Osteoblast (primary cell): ENCODE data around the gene TNRC6A. TPM values are rescaled to one million over a fixed set of nuclear protein-coding genes. Genes with fewer than 3 reads are reported as not detected.
A peak's percentile ranks its signal among the peaks of the same experiment; 100 is the strongest.
"Not testable (repeated sequence)": the region's sequence is repeated elsewhere in the genome, so short reads cannot be mapped to it uniquely, and the experiment has no call there.

ENCODE experiments used
- DNase-seq: peaks from one replicate; pipeline ENCODE4 v3.0.0; 2011; ENCODE audit warnings: low spot score, mixed read lengths; ENCODE audit not compliant: insufficient read length; ENCODE audit errors: missing footprints
- H2AFZ ChIP-seq: 2 replicates; pipeline ENCODE4 v1.6.0; 2011; ENCODE audit warnings: mild to moderate bottlenecking, low read length
- H3K27ac ChIP-seq: 2 replicates; pipeline ENCODE4 v1.5.1; 2011; ENCODE audit warnings: mild to moderate bottlenecking, low read depth, low read length, moderate library complexity
- H3K27me3 ChIP-seq: 2 replicates; pipeline ENCODE4 v1.6.0; 2012; ENCODE audit warnings: mild to moderate bottlenecking, control low read depth, inconsistent platforms, low read length, moderate library complexity; ENCODE audit not compliant: insufficient read depth
- H3K36me3 ChIP-seq: 2 replicates; pipeline ENCODE4 v1.5.1; 2011; ENCODE audit warnings: mild to moderate bottlenecking, low read length, control low read depth, moderate library complexity; ENCODE audit not compliant: insufficient read depth
- H3K4me1 ChIP-seq: 2 replicates; pipeline ENCODE4 v1.5.1; 2011; ENCODE audit warnings: mild to moderate bottlenecking, low read length, control low read depth, moderate library complexity; ENCODE audit not compliant: insufficient read depth
- H3K4me2 ChIP-seq: 2 replicates; pipeline ENCODE4 v1.6.0; 2011; ENCODE audit warnings: mild to moderate bottlenecking, low read length; ENCODE audit not compliant: insufficient read depth
- H3K4me3 ChIP-seq: fragments of 200-600 bp; sonication (generic); 3 replicates; pipeline ENCODE4 v1.5.1; 2012; ENCODE audit warnings: mild to moderate bottlenecking, low read length, inconsistent platforms; ENCODE audit not compliant: insufficient read depth
- H3K79me2 ChIP-seq: 2 replicates; pipeline ENCODE4 v1.6.0; 2012; ENCODE audit warnings: mild to moderate bottlenecking, low read length, control low read depth, inconsistent platforms; ENCODE audit not compliant: insufficient read depth
- H3K9me3 ChIP-seq: 2 replicates; pipeline ENCODE4 v1.5.1; 2011; ENCODE audit warnings: low read depth, low read length, control low read depth
- H4K20me1 ChIP-seq: 2 replicates; pipeline ENCODE4 v1.6.0; 2012; ENCODE audit warnings: mild to moderate bottlenecking, low read length, control low read depth; ENCODE audit not compliant: insufficient read depth
- total RNA-seq: library from RNA; depleted of rRNA; stranded (reverse); fragments of >200 nt; gene quantifications from 2 replicates; pipeline ENCODE4 v1.2.3, GENCODE V29; 2012
- TF ChIP-seq, protein P1 (sequence below): IDR thresholded peaks from 2 replicates; pipeline ENCODE4 v1.5.1; 2011; ENCODE audit warnings: mild to moderate bottlenecking, low read depth, low read length, moderate library complexity; ENCODE audit errors: extremely low read depth

The TNRC6A gene
- total RNA-seq, 1 donor = 38.0 TPM

DNA sequence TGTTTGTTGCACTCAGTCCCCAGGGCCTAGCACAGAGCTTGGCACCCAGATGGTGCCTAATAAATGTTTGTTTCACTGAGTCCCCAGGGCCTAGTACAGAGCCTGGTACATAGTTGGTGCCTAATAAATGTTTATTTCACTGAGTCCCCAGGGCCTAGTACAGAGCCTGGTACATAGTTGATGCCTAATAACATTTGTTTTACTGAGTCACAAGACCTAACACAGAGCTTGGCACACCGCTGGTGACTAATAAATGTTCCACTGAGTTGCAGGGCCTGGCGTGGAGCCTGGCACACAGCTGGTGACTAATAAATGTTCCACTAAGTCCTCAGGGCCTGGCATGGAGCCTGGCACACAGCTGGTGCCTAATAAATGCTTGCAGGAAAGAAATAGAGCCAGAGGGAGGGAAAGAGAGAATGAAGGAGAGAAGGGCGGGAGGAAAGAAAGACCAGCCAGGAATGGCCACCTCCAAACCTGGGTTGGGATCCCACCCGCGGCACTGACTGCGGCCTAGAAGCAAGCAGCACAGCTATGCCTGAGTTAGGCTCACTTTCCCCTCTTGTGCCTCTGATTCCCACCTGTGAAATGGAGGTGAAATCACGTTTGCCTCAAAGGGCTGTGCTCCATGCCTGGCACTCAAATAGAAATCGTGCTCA is 123.8 kb downstream of the TNRC6A start:
- Histone ChIP-seq H3K4me1 (peaks cover 2% of the 10 kb centered on the region), H3K4me3 (peak overlapping the region; percentile 39), H3K4me2 (peak overlapping the region; percentile 68), H2AFZ (peak overlapping the region; percentile 59), H3K79me2 (no peaks in the 10 kb centered on the region), H3K27ac (no peak overlapping the region), H3K27me3 (no peaks in the 10 kb centered on the region), H4K20me1 (no peaks in the 10 kb centered on the region), H3K36me3 (no peaks in the 10 kb centered on the region), H3K9me3 (no peaks in the 10 kb centered on the region)
- no peak for DNase-seq
- TF ChIP-seq, protein P1, sequence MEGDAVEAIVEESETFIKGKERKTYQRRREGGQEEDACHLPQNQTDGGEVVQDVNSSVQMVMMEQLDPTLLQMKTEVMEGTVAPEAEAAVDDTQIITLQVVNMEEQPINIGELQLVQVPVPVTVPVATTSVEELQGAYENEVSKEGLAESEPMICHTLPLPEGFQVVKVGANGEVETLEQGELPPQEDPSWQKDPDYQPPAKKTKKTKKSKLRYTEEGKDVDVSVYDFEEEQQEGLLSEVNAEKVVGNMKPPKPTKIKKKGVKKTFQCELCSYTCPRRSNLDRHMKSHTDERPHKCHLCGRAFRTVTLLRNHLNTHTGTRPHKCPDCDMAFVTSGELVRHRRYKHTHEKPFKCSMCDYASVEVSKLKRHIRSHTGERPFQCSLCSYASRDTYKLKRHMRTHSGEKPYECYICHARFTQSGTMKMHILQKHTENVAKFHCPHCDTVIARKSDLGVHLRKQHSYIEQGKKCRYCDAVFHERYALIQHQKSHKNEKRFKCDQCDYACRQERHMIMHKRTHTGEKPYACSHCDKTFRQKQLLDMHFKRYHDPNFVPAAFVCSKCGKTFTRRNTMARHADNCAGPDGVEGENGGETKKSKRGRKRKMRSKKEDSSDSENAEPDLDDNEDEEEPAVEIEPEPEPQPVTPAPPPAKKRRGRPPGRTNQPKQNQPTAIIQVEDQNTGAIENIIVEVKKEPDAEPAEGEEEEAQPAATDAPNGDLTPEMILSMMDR = no peak

DNA sequence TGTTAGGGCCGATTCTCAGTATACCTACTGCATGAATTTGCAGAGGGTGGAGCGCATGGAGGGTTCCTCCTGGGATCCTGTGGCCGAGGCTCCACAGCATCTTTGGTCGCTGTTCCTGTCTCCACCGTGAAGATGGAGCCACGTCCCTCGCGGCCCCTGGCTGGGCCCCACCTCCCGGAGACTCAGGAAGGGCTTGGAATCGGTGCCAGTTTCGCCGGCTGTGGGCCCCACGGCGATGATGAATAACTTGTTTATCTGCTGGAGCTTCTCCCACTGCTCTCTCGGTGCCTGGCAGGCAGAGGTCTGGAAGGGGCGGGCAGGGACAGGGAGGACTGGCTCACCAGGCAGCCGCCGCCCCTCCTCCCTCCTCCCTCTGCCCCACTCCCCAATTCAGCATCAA is 124.4 kb downstream of the TNRC6A start:
- Histone ChIP-seq H3K79me2 (no peaks in the 10 kb centered on the region), H2AFZ (peak overlapping the region; percentile 59), H3K4me2 (peak overlapping the region; percentile 68), H3K27me3 (no peaks in the 10 kb centered on the region), H4K20me1 (no peaks in the 10 kb centered on the region), H3K4me1 (no peaks in the 10 kb centered on the region), H3K36me3 (no peaks in the 10 kb centered on the region), H3K4me3 (peak overlapping the region; percentile 39), H3K27ac (no peak overlapping the region), H3K9me3 (no peaks in the 10 kb centered on the region)
- TF ChIP-seq, protein P1 = no peak
- peak; percentile 90 for DNase-seq

DNA sequence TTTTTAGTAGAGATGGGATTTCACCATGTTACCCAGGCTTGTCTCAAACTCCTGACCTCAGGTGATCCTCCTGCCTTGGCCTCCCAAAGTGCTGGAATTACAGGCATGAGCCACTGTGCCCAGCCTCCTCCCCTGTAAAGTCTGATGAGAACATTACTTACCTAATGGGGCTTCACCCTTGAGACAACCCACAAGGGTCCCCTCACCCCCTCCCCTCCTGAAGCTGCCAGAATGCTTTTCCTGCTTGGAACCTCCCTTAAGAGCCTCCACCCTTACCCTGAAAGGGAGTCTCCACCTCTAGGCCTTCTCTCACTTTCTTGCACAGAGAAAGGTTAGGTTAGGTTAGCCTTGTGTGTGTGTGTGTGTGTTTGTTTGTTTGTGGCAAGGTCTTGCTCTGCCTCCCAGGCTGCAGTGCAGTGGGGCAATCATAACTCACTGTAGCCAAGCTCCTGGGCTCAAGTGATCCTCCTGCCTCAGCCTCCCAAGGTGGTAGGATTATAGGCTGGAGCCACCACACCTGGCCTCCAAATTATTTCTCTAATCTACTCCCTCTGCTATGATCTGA is 125.2 kb downstream of the TNRC6A start:
- Histone ChIP-seq H3K27me3 (no peaks in the 10 kb centered on the region), H4K20me1 (no peaks in the 10 kb centered on the region), H3K4me3 (no peak overlapping the region), H3K36me3 (no peaks in the 10 kb centered on the region), H3K79me2 (no peaks in the 10 kb centered on the region), H3K27ac (no peak overlapping the region), H3K4me1 (no peaks in the 10 kb centered on the region), H3K9me3 (no peaks in the 10 kb centered on the region), H3K4me2 (no peak overlapping the region), H2AFZ (no peak overlapping the region)
- TF ChIP-seq, protein P1 = no peak
- no peak for DNase-seq

DNA sequence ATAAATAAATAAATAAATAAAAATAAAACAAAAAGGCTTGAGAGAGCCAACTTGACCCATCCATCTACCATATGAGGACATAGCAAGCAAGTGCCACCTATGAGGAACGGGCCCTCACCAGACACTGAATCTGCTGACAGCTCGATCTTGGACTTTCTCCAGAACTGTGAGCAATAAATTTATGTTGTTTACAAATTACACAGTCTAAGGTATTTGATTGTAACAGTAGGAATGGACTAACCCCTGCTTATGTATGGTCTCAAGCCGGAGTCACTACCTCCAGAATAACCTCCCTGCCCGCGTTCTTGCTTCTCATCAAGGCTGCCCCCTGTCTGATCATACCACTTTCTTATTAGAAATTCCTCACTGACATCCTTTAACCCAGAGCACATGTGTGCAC is 126.2 kb downstream of the TNRC6A start:
- TF ChIP-seq, protein P1 = no peak
- Histone ChIP-seq H2AFZ (no peak overlapping the region), H3K9me3 (no peaks in the 10 kb centered on the region), H3K79me2 (no peaks in the 10 kb centered on the region), H3K27ac (no peak overlapping the region), H4K20me1 (no peaks in the 10 kb centered on the region), H3K4me1 (no peaks in the 10 kb centered on the region), H3K4me3 (no peak overlapping the region), H3K27me3 (no peaks in the 10 kb centered on the region), H3K36me3 (no peaks in the 10 kb centered on the region), H3K4me2 (no peak overlapping the region)
- no peak for DNase-seq

GRCh38 chr16:24856871-24857270 is 127.4 kb downstream of the TNRC6A start:
- H3K36me3 ChIP-seq, H3K4me1 ChIP-seq, DNase-seq, H3K79me2 ChIP-seq, H2AFZ ChIP-seq, H3K4me3 ChIP-seq, H3K27me3 ChIP-seq, H3K9me3 ChIP-seq, H3K27ac ChIP-seq, H3K4me2 ChIP-seq, H4K20me1 ChIP-seq: not testable (repeated sequence)
